Gastroesophageal sphincter (tissue), 3 donors: ENCODE results near the gene IFIT1.

Experiments
- POLR2A ChIP-seq, 2 donors: fragments of 450-650 bp; IDR thresholded peaks; one replicate each; pipeline ENCODE4 v1.6.1; 2017; ENCODE audit warnings: antibody characterized with exemption in 2 of 2, mild to moderate bottlenecking in 2 of 2, moderate library complexity in 1 of 2
- POLR2AphosphoS5 ChIP-seq: sonication (generic); formaldehyde crosslinking; IDR thresholded peaks from one replicate; pipeline ENCODE4 v1.6.1; 2017; ENCODE audit warnings: antibody characterized with exemption
- TF ChIP-seq, protein P1 (sequence below), 4 experiments: fragments of 200-600 bp in 2 of 4; fragments of 450-650 bp in 2 of 4; sonication (generic) in 1 of 4; IDR thresholded peaks; one replicate each; pipeline ENCODE4 v1.5.1; 2017 to 2019; ENCODE audit warnings: antibody characterized with exemption in 4 of 4, mild to moderate bottlenecking in 2 of 4, moderate library complexity in 2 of 4

DNA sequence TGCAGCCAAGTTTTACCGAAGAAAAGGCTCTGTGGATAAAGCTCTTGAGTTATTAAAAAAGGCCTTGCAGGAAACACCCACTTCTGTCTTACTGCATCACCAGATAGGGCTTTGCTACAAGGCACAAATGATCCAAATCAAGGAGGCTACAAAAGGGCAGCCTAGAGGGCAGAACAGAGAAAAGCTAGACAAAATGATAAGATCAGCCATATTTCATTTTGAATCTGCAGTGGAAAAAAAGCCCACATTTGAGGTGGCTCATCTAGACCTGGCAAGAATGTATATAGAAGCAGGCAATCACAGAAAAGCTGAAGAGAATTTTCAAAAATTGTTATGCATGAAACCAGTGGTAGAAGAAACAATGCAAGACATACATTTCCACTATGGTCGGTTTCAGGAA lies 10.6 kb downstream of the IFIT1 start:
- TF ChIP-seq, protein P1, sequence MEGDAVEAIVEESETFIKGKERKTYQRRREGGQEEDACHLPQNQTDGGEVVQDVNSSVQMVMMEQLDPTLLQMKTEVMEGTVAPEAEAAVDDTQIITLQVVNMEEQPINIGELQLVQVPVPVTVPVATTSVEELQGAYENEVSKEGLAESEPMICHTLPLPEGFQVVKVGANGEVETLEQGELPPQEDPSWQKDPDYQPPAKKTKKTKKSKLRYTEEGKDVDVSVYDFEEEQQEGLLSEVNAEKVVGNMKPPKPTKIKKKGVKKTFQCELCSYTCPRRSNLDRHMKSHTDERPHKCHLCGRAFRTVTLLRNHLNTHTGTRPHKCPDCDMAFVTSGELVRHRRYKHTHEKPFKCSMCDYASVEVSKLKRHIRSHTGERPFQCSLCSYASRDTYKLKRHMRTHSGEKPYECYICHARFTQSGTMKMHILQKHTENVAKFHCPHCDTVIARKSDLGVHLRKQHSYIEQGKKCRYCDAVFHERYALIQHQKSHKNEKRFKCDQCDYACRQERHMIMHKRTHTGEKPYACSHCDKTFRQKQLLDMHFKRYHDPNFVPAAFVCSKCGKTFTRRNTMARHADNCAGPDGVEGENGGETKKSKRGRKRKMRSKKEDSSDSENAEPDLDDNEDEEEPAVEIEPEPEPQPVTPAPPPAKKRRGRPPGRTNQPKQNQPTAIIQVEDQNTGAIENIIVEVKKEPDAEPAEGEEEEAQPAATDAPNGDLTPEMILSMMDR (IDR thresholded peaks at IDR 0.05): no peak
- no peak for TF ChIP-seq POLR2A (IDR thresholded peaks at IDR 0.05)
- no peak for TF ChIP-seq POLR2AphosphoS5
